PC-9 (cell line): Measurements from ENCODE around the gene DCTN2. TPM values are rescaled to one million over a fixed set of nuclear protein-coding genes. Genes with fewer than 3 reads are reported as not detected.

Source experiments
- BruUV-seq: library from RNA; stranded (reverse); fragments of 400-500 nt; replicated peaks from 2 replicates; lab custom pipeline; 2021; lab: Mats Ljungman, UMichigan
- CTCF ChIA-PET: fragments of 300-600 bp; sonication (Branson Sonifier 250); formaldehyde crosslinking; loops from one replicate; lab custom pipeline; 2022; ENCODE audit warnings: antibody characterized with exemption; lab: Charles Lee
- POLR2A ChIA-PET: fragments of 300-600 bp; sonication (Branson Sonifier 250); formaldehyde crosslinking; loops from one replicate; lab custom pipeline; 2022; ENCODE audit warnings: antibody characterized with exemption; ENCODE audit not compliant: unreplicated experiment; lab: Charles Lee
- DNase-seq, 2 experiments: peaks; one replicate each; pipeline versions ENCODE4 v3.0.0 to v3.0.0-alpha.2; 2015 to 2022; ENCODE audit warnings: mixed read lengths in 1 of 2
- H2AFZ ChIP-seq: fragments of 200-600 bp; sonication (generic); 2 replicates; pipeline ENCODE4 v1.8.1; 2017; ENCODE audit warnings: antibody characterized with exemption
- H3F3A ChIP-seq: fragments of 200-600 bp; sonication (generic); 2 replicates; pipeline ENCODE4 v1.8.1; 2017; ENCODE audit warnings: antibody characterized with exemption, mild to moderate bottlenecking, low read depth; ENCODE audit not compliant: insufficient read depth
- H3K27ac ChIP-seq: fragments of 200-600 bp; sonication (generic); 2 replicates; pipeline ENCODE4 v1.6.1; 2016; ENCODE audit warnings: mixed run types
- H3K27me3 ChIP-seq: fragments of 200-600 bp; sonication (generic); 2 replicates; pipeline ENCODE4 v1.6.1; 2016; ENCODE audit warnings: low read depth, mixed run types; ENCODE audit not compliant: insufficient read depth
- H3K36me3 ChIP-seq: fragments of 200-600 bp; sonication (generic); 2 replicates; pipeline ENCODE4 v1.6.1; 2016; ENCODE audit warnings: low read depth, mixed run types
- H3K4me1 ChIP-seq: fragments of 200-600 bp; sonication (generic); replicated peaks from 2 replicates; pipeline ENCODE4 v1.6.1; 2016; ENCODE audit warnings: mixed run types; ENCODE audit not compliant: insufficient read depth
- H3K4me2 ChIP-seq: fragments of 200-600 bp; sonication (generic); 2 replicates; pipeline ENCODE4 v1.6.1; 2017; ENCODE audit warnings: mixed run types
- H3K4me3 ChIP-seq: fragments of 200-600 bp; sonication (generic); 2 replicates; pipeline ENCODE4 v1.6.1; 2016; ENCODE audit warnings: mixed run types
- H3K79me2 ChIP-seq: fragments of 200-600 bp; sonication (generic); 2 replicates; pipeline ENCODE4 v1.6.1; 2017; ENCODE audit warnings: low read depth, mixed run types
- H3K9me2 ChIP-seq: fragments of 200-600 bp; sonication (generic); 2 replicates; pipeline ENCODE4 v1.8.1; 2017; ENCODE audit warnings: mild to moderate bottlenecking; ENCODE audit not compliant: insufficient read depth
- H3K9me3 ChIP-seq: fragments of 200-600 bp; sonication (generic); 2 replicates; pipeline ENCODE4 v1.8.1; 2016; ENCODE audit warnings: low read depth; ENCODE audit not compliant: insufficient read depth
- H4K20me1 ChIP-seq: fragments of 200-600 bp; sonication (generic); 2 replicates; pipeline ENCODE4 v1.8.1; 2017; ENCODE audit not compliant: insufficient read depth
- EZH2 ChIP-seq: fragments of 200-600 bp; sonication (generic); IDR thresholded peaks from 2 replicates; pipeline ENCODE4 v1.8.0; 2017; ENCODE audit warnings: antibody characterized with exemption, low read depth
- intact Hi-C: fragments of 100-400 bp; cut with micrococcal nuclease; formaldehyde crosslinking; loops from one replicate; pipeline ENCODE4 v1.10.0; 2022; ENCODE audit not compliant: unreplicated experiment
- total RNA-seq: library from RNA; stranded (reverse); gene quantifications from 2 replicates; pipeline ENCODE4 v1.2.3, GENCODE V29; 2021
- TF ChIP-seq, protein P1 (sequence below): fragments of 200-600 bp; sonication (generic); conservative IDR thresholded peaks from 2 replicates; pipeline ENCODE4 v1.6.1; 2017; ENCODE audit warnings: mixed run types, antibody characterized with exemption, mild to moderate bottlenecking, moderate library complexity

Gene DCTN2
- total RNA-seq, 1 experiment from 2014 or later: 105 TPM

- Histone ChIP-seq H3K27ac (no peak overlapping the region), H3K4me2 (no peak overlapping the region), H3K36me3 (peaks cover 63% of the 10 kb centered on the region), H2AFZ (no peak overlapping the region), H4K20me1 (peaks cover 86% of the 10 kb centered on the region), H3K27me3 (no peaks in the 10 kb centered on the region), H3K4me1 (peaks cover 4% of the 10 kb centered on the region), H3K79me2 (peaks cover 20% of the 10 kb centered on the region), H3K9me3 (no peaks in the 10 kb centered on the region), H3K4me3 (no peak overlapping the region), H3F3A (peaks cover 83% of the 10 kb centered on the region), H3K9me2 (no peaks in the 10 kb centered on the region)
- DNase-seq: no peak
- BruUV-seq: no TSS peak
- intact Hi-C loops: no loop called here
- POLR2A ChIA-PET: interaction anchor here (0.7 kb wide), 1 partner anchor 1512 kb away, joined by 4 read pairs; no protein-coding TSS in a partner anchor
- CTCF ChIA-PET: no interaction called here
- TF ChIP-seq EZH2: no peak
- TF ChIP-seq, protein P1, sequence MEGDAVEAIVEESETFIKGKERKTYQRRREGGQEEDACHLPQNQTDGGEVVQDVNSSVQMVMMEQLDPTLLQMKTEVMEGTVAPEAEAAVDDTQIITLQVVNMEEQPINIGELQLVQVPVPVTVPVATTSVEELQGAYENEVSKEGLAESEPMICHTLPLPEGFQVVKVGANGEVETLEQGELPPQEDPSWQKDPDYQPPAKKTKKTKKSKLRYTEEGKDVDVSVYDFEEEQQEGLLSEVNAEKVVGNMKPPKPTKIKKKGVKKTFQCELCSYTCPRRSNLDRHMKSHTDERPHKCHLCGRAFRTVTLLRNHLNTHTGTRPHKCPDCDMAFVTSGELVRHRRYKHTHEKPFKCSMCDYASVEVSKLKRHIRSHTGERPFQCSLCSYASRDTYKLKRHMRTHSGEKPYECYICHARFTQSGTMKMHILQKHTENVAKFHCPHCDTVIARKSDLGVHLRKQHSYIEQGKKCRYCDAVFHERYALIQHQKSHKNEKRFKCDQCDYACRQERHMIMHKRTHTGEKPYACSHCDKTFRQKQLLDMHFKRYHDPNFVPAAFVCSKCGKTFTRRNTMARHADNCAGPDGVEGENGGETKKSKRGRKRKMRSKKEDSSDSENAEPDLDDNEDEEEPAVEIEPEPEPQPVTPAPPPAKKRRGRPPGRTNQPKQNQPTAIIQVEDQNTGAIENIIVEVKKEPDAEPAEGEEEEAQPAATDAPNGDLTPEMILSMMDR: no peak
Measured at GRCh38 chr12:57513266-57513665, 33.7 kb downstream of the DCTN2 start.

- H4K20me1 ChIP-seq: peaks cover 80% of the 10 kb centered on the region
- H3K4me3 ChIP-seq: no peak overlapping the region
- H3K4me1 ChIP-seq: no peaks in the 10 kb centered on the region
- intact Hi-C loops: no loop called here
- BruUV-seq: no TSS peak
- H3K27me3 ChIP-seq: no peaks in the 10 kb centered on the region
- no peak for TF ChIP-seq EZH2
- TF ChIP-seq, protein P1: no peak
- POLR2A ChIA-PET: interaction anchor here (0.5 kb wide), 1 partner anchor 59 kb away, joined by 3 read pairs; no protein-coding TSS in a partner anchor
- H3K9me2 ChIP-seq: no peaks in the 10 kb centered on the region
- peaks cover 77% of the 10 kb centered on the region for H3F3A ChIP-seq
- DNase-seq: no peak
- H3K27ac ChIP-seq: no peak overlapping the region
- no peak overlapping the region for H3K4me2 ChIP-seq
- CTCF ChIA-PET: no interaction called here
- no peak overlapping the region for H2AFZ ChIP-seq
- peaks cover 14% of the 10 kb centered on the region; the same call in 1 of the 2 replicates for H3K79me2 ChIP-seq
- no peaks in the 10 kb centered on the region for H3K9me3 ChIP-seq
- H3K36me3 ChIP-seq: peaks cover 57% of the 10 kb centered on the region
Measured at GRCh38 chr12:57512665-57513064, 34.3 kb downstream of the DCTN2 start.

DNA sequence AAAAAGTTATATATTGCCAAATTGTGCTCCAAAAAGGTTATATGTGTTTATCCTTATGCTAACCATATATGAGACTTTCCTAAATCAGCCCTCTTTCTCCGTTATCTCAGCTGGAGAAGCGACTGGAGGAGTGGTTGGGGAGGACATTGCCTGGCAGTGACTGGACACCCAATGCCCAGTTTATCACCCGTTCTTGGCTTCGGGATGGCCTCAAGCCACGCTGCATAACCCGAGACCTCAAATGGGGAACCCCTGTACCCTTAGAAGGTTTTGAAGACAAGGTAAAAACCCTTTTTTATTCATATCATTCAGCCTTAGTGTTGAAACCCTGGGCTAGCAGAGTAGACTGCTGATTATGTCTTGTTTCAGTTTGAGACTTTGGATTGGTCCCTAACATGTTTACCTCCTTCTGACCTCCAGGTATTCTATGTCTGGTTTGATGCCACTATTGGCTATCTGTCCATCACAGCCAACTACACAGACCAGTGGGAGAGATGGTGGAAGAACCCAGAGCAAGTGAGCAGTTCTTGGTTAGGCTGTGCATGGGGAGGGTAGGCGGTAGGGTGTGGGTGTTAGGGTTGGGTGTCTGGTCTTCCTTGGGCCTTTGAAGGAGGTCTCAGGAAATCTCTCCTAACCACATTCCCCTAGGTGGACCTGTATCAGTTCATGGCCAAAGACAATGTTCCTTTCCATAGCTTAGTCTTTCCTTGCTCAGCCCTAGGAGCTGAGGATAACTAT is 35.2 kb downstream of the DCTN2 start:
- ChIA-PET CTCF (no interaction called here), POLR2A (no interaction called here)
- Histone ChIP-seq H3F3A (peaks cover 68% of the 10 kb centered on the region), H2AFZ (no peak overlapping the region), H3K9me3 (no peaks in the 10 kb centered on the region), H3K4me3 (no peak overlapping the region), H3K36me3 (peaks cover 48% of the 10 kb centered on the region), H3K9me2 (no peaks in the 10 kb centered on the region), H3K4me1 (no peaks in the 10 kb centered on the region), H4K20me1 (peaks cover 71% of the 10 kb centered on the region), H3K27me3 (no peaks in the 10 kb centered on the region), H3K4me2 (no peak overlapping the region), H3K79me2 (0 out of 2 replicates have a peak, but pooled peaks cover 7% of the 10 kb centered on the region), H3K27ac (no peak overlapping the region)
- no TSS peak for BruUV-seq
- TF ChIP-seq, protein P1: no peak
- TF ChIP-seq EZH2: no peak
- DNase-seq: no peak
- intact Hi-C loops: no loop called here
